Measurements from ENCODE around the gene SLC16A12.

The SLC16A12 gene

GRCh38 chr10:89513206-89513605 lies 22.2 kb downstream of the SLC16A12 start:
- DNase-seq (ENCODE audit: low read depth) = no peak

GRCh38 chr10:89505640-89506275 lies 29.6 kb downstream of the SLC16A12 start:
- DNase-seq (ENCODE audit: low read depth) = no peak

- no peak for DNase-seq (ENCODE audit: low read depth)
Observed at GRCh38 chr10:89504691-89505090, 30.7 kb downstream of the SLC16A12 start.

DNA sequence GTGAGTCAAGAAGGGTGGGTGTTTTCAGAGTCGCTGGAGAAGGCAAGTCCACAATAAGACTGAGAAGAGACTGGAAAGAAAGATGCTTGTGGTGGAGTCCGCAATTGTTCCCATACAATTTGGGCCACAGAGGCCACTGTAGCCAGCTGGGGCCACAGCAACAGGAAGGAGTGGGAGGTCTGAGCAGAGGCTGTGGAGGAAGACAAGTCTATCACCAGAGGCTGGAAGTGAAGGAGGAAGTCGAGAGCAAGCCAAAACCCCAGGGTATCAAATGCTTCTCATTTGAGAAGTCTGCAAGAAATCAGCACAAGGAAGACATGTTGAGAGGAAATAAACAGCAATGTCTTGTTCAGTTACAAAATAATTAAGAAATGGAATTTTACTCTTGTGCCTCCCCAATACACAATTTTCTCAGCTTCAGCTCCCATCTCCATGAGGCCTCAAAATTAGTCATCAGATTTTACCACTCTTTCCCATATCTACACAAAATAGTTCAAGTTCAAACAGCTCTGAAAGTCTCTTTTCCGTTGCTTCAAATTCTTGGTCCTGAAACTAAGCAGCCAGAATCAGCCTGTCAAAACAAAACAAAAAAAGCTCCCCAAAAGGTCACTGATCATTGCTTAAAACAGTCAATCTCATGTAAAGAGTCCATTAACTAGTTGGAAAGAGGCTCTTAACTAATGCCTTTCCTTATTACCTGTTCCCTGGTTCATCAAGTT lies 31.6 kb downstream of the SLC16A12 start:
- DNase-seq (ENCODE audit: low read depth) = no peak

DNA sequence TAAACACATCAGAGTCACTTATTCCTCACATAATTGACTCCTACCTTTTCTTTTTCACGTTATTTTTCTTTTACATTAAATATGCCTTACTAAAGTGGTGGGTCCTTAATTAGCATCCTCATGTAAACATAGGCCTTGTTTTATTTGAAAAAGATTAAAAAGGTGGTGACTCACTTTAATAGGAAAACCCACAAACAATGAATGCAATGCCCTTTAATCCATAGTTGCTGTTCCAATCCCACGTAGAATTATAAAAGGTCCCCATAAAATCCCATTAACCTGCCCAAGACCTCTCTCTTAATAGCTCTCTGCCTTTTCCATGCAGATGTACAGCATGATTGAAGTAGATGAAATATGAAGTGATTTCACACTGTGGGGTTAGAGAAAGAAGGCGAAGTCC lies 32.2 kb downstream of the SLC16A12 start:
- no peak for DNase-seq (ENCODE audit: low read depth)

GRCh38 chr10:89502549-89502948 lies 32.8 kb downstream of the SLC16A12 start:
- no peak for DNase-seq (ENCODE audit: low read depth)

GRCh38 chr10:89494575-89494974 lies 40.8 kb downstream of the SLC16A12 start:
- DNase-seq (ENCODE audit: low read depth) = no peak

DNA sequence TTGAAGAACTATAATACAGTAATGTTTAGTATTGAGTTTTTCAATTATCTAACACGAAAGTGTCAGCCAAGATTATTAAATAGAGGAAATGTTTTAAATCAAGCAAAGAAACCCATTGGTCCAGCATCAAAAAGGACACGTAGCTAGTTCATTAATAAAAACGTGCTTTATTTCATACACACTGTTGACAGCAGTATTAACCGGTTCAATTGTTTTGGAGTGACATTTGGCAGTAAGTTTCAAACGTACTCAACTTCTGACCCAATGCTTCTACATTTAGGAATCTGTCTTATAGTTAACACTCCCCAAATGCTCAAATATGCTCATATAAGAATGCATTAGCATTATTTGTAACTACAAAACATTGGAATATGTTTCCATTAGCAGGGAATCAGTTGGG lies 41.3 kb downstream of the SLC16A12 start:
- no peak for DNase-seq (ENCODE audit: low read depth)

GRCh38 chr10:89491932-89492331 lies 43.5 kb downstream of the SLC16A12 start:
- no peak for DNase-seq (ENCODE audit: low read depth)

- no peak for DNase-seq (ENCODE audit: low read depth)
Observed at GRCh38 chr10:89490596-89491335, 44.6 kb downstream of the SLC16A12 start.

GRCh38 chr10:89482256-89482655 lies 53.1 kb downstream of the SLC16A12 start:
- DNase-seq (ENCODE audit: low read depth) = no peak

GRCh38 chr10:89481662-89482061 lies 53.7 kb downstream of the SLC16A12 start:
- no peak for DNase-seq (ENCODE audit: low read depth)

- no peak for DNase-seq (ENCODE audit: low read depth)
Observed at GRCh38 chr10:89479771-89480446, 55.5 kb downstream of the SLC16A12 start.

GRCh38 chr10:89478739-89479654 lies 56.4 kb downstream of the SLC16A12 start:
- DNase-seq (ENCODE audit: low read depth) = no peak

GRCh38 chr10:89478085-89478738 lies 57.2 kb downstream of the SLC16A12 start:
- no peak for DNase-seq (ENCODE audit: low read depth)

DNA sequence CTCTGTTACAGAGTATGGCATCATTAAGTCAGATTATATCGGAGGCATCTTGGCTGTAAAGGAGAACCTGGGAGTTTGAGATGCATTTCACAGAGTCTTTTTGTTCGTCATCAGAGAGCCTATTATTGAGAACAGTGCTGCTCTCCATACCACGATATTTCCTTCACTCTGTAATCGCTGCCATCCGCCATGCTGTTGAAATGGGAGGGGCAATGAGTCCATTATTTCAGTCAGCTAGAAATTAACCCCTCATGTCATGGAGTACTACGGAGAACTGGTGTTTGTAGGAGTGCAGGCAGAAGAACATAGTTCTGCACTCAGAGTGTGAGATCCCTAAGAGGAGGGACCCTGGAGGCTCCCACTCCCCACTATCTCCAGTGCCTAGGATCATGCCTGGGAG lies 59.2 kb downstream of the SLC16A12 start:
- no peak for DNase-seq (ENCODE audit: low read depth)

- no peak for DNase-seq (ENCODE audit: low read depth)
Observed at GRCh38 chr10:89475591-89475998, 59.8 kb downstream of the SLC16A12 start.

- DNase-seq (ENCODE audit: low read depth) = no peak
Observed at GRCh38 chr10:89475125-89475524, 60.3 kb downstream of the SLC16A12 start.

- DNase-seq (ENCODE audit: low read depth) = no peak
Observed at GRCh38 chr10:89474452-89474851, 60.9 kb downstream of the SLC16A12 start.

DNA sequence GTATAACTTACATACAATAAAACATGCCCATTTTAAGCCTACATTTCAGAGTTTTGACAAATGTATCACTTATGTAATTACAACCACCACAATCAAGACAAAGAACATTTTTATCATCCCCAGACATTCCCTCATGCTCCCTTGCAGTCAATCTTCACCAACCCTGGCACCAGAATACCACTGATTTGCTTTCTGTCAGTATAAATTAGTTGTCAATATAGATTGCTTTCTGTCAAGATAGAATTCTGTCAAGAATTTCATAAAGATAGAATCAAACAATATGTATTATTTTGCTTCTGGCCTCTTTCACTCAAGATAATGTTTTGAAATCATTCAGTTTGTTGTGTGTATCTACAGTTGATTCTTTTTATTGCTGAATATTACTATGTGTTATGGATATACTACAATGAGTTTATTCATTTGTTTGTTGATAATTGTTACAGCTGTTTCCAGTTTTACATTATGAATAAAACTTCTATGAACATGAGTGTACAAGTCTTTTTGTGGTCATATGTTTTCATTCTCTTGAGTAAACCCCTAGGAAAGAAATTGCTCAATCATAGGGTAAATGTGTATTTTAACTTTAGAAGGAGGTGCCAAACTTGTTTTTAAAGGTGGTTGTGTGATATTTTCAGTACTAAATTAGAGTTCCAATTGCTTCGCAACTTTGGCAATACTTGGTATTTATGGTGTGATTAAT lies 64.1 kb downstream of the SLC16A12 start:
- no peak for DNase-seq (ENCODE audit: low read depth)

All from stimulated activated CD8-positive, alpha-beta memory T cell treated with anti-CD3 and anti-CD28 coated beads, Interleukin-12 subunit alpha, Interleukin-12 subunit beta, amount 100 ng/mL, for 1 hour (primary cell).